ENCODE measurements around the gene GAS5. TPM values are rescaled to one million over a fixed set of nuclear protein-coding genes. Genes with fewer than 3 reads are reported as not detected.

GAS5 gene
- total RNA-seq, 1 donor from 2014 or later: 631 TPM

DNA sequence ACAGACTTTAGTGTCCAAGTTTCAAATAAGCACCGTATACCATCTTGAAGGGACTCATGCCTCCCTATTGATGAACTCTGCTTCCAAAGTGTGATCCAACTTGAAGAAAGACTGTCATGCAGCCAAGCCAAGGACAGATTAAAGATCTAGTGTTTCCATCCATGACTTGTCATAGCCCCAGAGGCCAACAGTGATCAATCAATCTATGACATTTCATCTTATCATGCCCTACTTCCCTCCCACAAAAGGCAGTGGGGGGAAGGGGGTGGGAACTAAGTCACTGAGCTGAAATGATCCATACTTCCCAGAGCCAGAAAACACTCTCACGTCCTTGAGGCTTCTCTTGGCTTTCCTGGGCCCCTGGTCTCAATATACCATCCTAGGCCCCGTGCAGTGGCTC is 45.3 kb upstream of the GAS5 start:
- H3K4me1 Mint-ChIP-seq: no peaks in the 10 kb centered on the region
- H3K36me3 Mint-ChIP-seq: peaks cover 7% of the 10 kb centered on the region
- no peak overlapping the region for H3K27ac Mint-ChIP-seq
- no peak overlapping the region for H3K4me3 Mint-ChIP-seq
- H3K9me3 Mint-ChIP-seq: peaks cover 8% of the 10 kb centered on the region
- DNase-seq (ENCODE audit: low spot score in 2 of 2, unreplicated experiment in 2 of 2): no peak
- no peaks in the 10 kb centered on the region for H3K27me3 Mint-ChIP-seq (ENCODE audit: low read depth)
- TF ChIP-seq, protein P1, sequence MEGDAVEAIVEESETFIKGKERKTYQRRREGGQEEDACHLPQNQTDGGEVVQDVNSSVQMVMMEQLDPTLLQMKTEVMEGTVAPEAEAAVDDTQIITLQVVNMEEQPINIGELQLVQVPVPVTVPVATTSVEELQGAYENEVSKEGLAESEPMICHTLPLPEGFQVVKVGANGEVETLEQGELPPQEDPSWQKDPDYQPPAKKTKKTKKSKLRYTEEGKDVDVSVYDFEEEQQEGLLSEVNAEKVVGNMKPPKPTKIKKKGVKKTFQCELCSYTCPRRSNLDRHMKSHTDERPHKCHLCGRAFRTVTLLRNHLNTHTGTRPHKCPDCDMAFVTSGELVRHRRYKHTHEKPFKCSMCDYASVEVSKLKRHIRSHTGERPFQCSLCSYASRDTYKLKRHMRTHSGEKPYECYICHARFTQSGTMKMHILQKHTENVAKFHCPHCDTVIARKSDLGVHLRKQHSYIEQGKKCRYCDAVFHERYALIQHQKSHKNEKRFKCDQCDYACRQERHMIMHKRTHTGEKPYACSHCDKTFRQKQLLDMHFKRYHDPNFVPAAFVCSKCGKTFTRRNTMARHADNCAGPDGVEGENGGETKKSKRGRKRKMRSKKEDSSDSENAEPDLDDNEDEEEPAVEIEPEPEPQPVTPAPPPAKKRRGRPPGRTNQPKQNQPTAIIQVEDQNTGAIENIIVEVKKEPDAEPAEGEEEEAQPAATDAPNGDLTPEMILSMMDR (IDR thresholded peaks at IDR 0.05; ENCODE audit: unreplicated experiment): no peak

DNA sequence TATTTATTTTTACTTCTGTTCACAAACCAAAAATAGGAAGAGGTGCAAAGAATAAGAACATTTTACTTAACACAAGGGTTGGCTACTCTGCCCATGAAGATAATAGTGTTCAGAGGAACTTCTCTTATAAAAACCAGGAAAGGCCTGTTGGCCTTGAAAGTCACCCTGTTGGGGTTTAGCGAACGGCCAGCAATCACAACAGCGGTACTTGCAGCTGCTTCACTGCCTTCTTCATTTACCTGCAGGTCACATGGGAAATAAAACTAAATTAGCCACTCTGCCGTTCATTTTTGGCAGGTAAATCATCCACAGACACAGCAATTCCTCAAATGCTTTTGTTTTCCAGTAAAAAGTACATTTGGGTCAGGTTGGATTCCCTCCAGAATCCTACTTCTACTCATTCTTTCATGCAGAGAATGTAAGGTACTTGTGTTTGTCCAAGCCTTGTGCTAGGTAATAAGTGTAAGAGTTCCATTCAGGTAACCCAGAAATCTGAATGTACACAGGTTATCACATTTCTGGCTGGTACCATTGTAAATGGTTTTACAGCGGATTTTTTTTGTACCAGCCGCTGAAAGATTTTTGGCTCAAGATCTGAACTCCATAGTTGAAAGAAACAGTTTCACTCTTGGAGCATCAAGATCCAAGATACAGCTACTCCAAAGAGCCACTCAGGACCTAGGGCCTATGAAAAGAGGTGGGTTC is 36.2 kb upstream of the GAS5 start:
- Mint-ChIP-seq H3K4me3 (no peak overlapping the region), H3K4me1 (no peaks in the 10 kb centered on the region), H3K27me3 (ENCODE audit: low read depth) (no peaks in the 10 kb centered on the region), H3K27ac (no peak overlapping the region), H3K9me3 (no peaks in the 10 kb centered on the region), H3K36me3 (peaks cover 11% of the 10 kb centered on the region)
- TF ChIP-seq, protein P1 (IDR thresholded peaks at IDR 0.05; ENCODE audit: unreplicated experiment): no peak
- DNase-seq (ENCODE audit: low spot score in 2 of 2, unreplicated experiment in 2 of 2): no peak

DNA sequence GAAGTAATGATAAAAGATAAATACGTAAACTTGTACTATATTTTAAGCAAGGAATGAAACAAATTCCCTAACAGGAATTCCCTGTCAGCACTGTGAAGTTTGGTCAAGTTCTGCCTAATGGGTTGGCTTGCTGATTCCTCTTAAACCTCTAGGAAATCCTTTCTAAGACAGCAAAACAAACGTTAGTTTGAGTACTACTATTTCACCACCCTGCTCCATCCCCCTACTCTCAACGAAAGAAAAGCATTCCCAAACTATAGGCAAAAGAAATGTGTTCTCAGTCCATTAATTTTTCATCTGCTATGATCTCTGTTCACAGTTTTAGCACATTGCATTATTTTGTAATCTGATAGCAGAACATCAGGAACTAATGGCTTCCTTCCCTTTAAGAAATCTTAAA is 33.2 kb upstream of the GAS5 start:
- no peak for DNase-seq (ENCODE audit: low spot score in 2 of 2, unreplicated experiment in 2 of 2)
- H3K36me3 Mint-ChIP-seq: peaks cover 4% of the 10 kb centered on the region
- H3K9me3 Mint-ChIP-seq: no peaks in the 10 kb centered on the region
- no peaks in the 10 kb centered on the region for H3K4me1 Mint-ChIP-seq
- H3K4me3 Mint-ChIP-seq: no peak overlapping the region
- TF ChIP-seq, protein P1 (IDR thresholded peaks at IDR 0.05; ENCODE audit: unreplicated experiment): no peak
- no peaks in the 10 kb centered on the region for H3K27me3 Mint-ChIP-seq (ENCODE audit: low read depth)
- no peak overlapping the region for H3K27ac Mint-ChIP-seq

DNA sequence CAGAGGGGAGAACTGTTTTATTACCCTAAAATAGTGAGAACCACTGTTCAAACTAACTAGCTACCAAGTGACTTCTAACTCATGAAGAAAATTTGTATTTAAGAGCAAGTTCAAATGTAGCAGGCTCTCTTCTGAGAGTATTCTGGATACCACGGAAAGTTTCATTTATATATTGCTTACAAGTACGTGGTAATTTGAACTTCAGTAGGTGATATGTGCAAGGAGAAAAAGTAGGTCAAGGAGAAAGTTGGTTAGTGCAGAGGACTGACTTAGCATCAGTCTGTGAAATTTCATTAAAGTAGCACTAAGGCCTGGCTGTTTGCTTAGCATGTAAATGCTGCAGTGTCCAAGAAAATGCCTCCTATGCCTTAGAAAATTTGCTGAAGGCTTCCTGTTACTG is 32.6 kb upstream of the GAS5 start:
- TF ChIP-seq, protein P1 (IDR thresholded peaks at IDR 0.05; ENCODE audit: unreplicated experiment): no peak
- Mint-ChIP-seq H3K4me3 (no peak overlapping the region), H3K4me1 (no peaks in the 10 kb centered on the region), H3K9me3 (no peaks in the 10 kb centered on the region), H3K27ac (no peak overlapping the region), H3K27me3 (ENCODE audit: low read depth) (no peaks in the 10 kb centered on the region), H3K36me3 (peaks cover 2% of the 10 kb centered on the region)
- no peak for DNase-seq (ENCODE audit: low spot score in 2 of 2, unreplicated experiment in 2 of 2)

DNA sequence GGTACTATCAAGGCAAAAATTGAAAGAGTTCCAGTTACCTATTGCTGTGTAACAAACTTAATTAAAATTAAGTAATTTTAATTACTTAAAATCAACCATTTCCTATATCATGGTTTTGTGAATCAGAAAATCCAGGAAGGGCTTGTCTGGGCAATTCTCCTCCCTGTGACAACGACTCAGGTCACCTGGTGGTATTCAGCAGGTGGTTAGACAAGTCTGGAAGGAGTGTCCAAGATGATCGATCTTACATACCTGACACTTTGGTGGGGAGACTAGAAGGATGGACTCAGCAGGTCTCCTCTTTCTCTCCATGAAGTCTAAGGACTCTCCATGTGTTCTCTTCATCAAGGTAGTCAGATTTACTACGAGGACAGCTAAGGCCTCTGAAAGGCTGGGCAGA is 26.4 kb upstream of the GAS5 start:
- DNase-seq (ENCODE audit: low spot score in 2 of 2, unreplicated experiment in 2 of 2): no peak
- H3K27ac Mint-ChIP-seq: no peak overlapping the region
- H3K9me3 Mint-ChIP-seq: no peaks in the 10 kb centered on the region
- H3K4me3 Mint-ChIP-seq: no peak overlapping the region
- H3K4me1 Mint-ChIP-seq: no peaks in the 10 kb centered on the region
- TF ChIP-seq, protein P1 (IDR thresholded peaks at IDR 0.05; ENCODE audit: unreplicated experiment): no peak
- no peaks in the 10 kb centered on the region for H3K27me3 Mint-ChIP-seq (ENCODE audit: low read depth)
- H3K36me3 Mint-ChIP-seq: peaks cover 11% of the 10 kb centered on the region
